PC-9 (cell line): ENCODE data around the gene RBMS3. TPM values are rescaled to one million over a fixed set of nuclear protein-coding genes. Genes with fewer than 3 reads are reported as not detected.

Source experiments
- BruUV-seq: library from RNA; stranded (reverse); fragments of 400-500 nt; replicated peaks from 2 replicates; lab custom pipeline; 2021; lab: Mats Ljungman, UMichigan
- CTCF ChIA-PET: fragments of 300-600 bp; sonication (Branson Sonifier 250); formaldehyde crosslinking; loops from one replicate; lab custom pipeline; 2022; ENCODE audit warnings: antibody characterized with exemption; lab: Charles Lee
- POLR2A ChIA-PET: fragments of 300-600 bp; sonication (Branson Sonifier 250); formaldehyde crosslinking; loops from one replicate; lab custom pipeline; 2022; ENCODE audit warnings: antibody characterized with exemption; ENCODE audit not compliant: unreplicated experiment; lab: Charles Lee
- DNase-seq, 2 experiments: peaks; one replicate each; pipeline versions ENCODE4 v3.0.0 to v3.0.0-alpha.2; 2015 to 2022; ENCODE audit warnings: mixed read lengths in 1 of 2
- H2AFZ ChIP-seq: fragments of 200-600 bp; sonication (generic); 2 replicates; pipeline ENCODE4 v1.8.1; 2017; ENCODE audit warnings: antibody characterized with exemption
- H3F3A ChIP-seq: fragments of 200-600 bp; sonication (generic); 2 replicates; pipeline ENCODE4 v1.8.1; 2017; ENCODE audit warnings: antibody characterized with exemption, mild to moderate bottlenecking, low read depth; ENCODE audit not compliant: insufficient read depth
- H3K27ac ChIP-seq: fragments of 200-600 bp; sonication (generic); 2 replicates; pipeline ENCODE4 v1.6.1; 2016; ENCODE audit warnings: mixed run types
- H3K27me3 ChIP-seq: fragments of 200-600 bp; sonication (generic); 2 replicates; pipeline ENCODE4 v1.6.1; 2016; ENCODE audit warnings: low read depth, mixed run types; ENCODE audit not compliant: insufficient read depth
- H3K36me3 ChIP-seq: fragments of 200-600 bp; sonication (generic); 2 replicates; pipeline ENCODE4 v1.6.1; 2016; ENCODE audit warnings: low read depth, mixed run types
- H3K4me1 ChIP-seq: fragments of 200-600 bp; sonication (generic); replicated peaks from 2 replicates; pipeline ENCODE4 v1.6.1; 2016; ENCODE audit warnings: mixed run types; ENCODE audit not compliant: insufficient read depth
- H3K4me2 ChIP-seq: fragments of 200-600 bp; sonication (generic); 2 replicates; pipeline ENCODE4 v1.6.1; 2017; ENCODE audit warnings: mixed run types
- H3K4me3 ChIP-seq: fragments of 200-600 bp; sonication (generic); 2 replicates; pipeline ENCODE4 v1.6.1; 2016; ENCODE audit warnings: mixed run types
- H3K79me2 ChIP-seq: fragments of 200-600 bp; sonication (generic); 2 replicates; pipeline ENCODE4 v1.6.1; 2017; ENCODE audit warnings: low read depth, mixed run types
- H3K9me2 ChIP-seq: fragments of 200-600 bp; sonication (generic); 2 replicates; pipeline ENCODE4 v1.8.1; 2017; ENCODE audit warnings: mild to moderate bottlenecking; ENCODE audit not compliant: insufficient read depth
- H3K9me3 ChIP-seq: fragments of 200-600 bp; sonication (generic); 2 replicates; pipeline ENCODE4 v1.8.1; 2016; ENCODE audit warnings: low read depth; ENCODE audit not compliant: insufficient read depth
- H4K20me1 ChIP-seq: fragments of 200-600 bp; sonication (generic); 2 replicates; pipeline ENCODE4 v1.8.1; 2017; ENCODE audit not compliant: insufficient read depth
- CTCF ChIP-seq: fragments of 200-600 bp; sonication (generic); conservative IDR thresholded peaks from 2 replicates; pipeline ENCODE4 v1.6.1; 2017; ENCODE audit warnings: mixed run types, antibody characterized with exemption, mild to moderate bottlenecking, moderate library complexity
- EZH2 ChIP-seq: fragments of 200-600 bp; sonication (generic); IDR thresholded peaks from 2 replicates; pipeline ENCODE4 v1.8.0; 2017; ENCODE audit warnings: antibody characterized with exemption, low read depth
- intact Hi-C: fragments of 100-400 bp; cut with micrococcal nuclease; formaldehyde crosslinking; loops from one replicate; pipeline ENCODE4 v1.10.0; 2022; ENCODE audit not compliant: unreplicated experiment
- total RNA-seq: library from RNA; stranded (reverse); gene quantifications from 2 replicates; pipeline ENCODE4 v1.2.3, GENCODE V29; 2021

Gene RBMS3
- total RNA-seq, 1 experiment from 2014 or later: 3.5 TPM

GRCh38 chr3:29312960-29313452 is 32.1 kb downstream of the RBMS3 start:
- TF ChIP-seq CTCF (no peak), EZH2 (no peak)
- CTCF ChIA-PET: no interaction called here
- H4K20me1 ChIP-seq: no peaks in the 10 kb centered on the region
- H3F3A ChIP-seq: no peaks in the 10 kb centered on the region
- H3K4me1 ChIP-seq: no peaks in the 10 kb centered on the region
- BruUV-seq: no TSS peak
- H3K4me3 ChIP-seq: no peak overlapping the region
- no peaks in the 10 kb centered on the region for H3K27me3 ChIP-seq
- H2AFZ ChIP-seq: no peak overlapping the region
- no peak overlapping the region for H3K4me2 ChIP-seq
- no peaks in the 10 kb centered on the region for H3K9me2 ChIP-seq
- POLR2A ChIA-PET: no interaction called here
- no peaks in the 10 kb centered on the region for H3K79me2 ChIP-seq
- H3K9me3 ChIP-seq: no peaks in the 10 kb centered on the region
- no peaks in the 10 kb centered on the region for H3K36me3 ChIP-seq
- H3K27ac ChIP-seq: no peak overlapping the region
- intact Hi-C loops: no loop called here
- no peak for DNase-seq

- H3K4me3 ChIP-seq: no peak overlapping the region
- no peak for DNase-seq
- no peaks in the 10 kb centered on the region for H3F3A ChIP-seq
- H3K27me3 ChIP-seq: no peaks in the 10 kb centered on the region
- no peaks in the 10 kb centered on the region for H3K4me1 ChIP-seq
- no peak overlapping the region for H2AFZ ChIP-seq
- no peaks in the 10 kb centered on the region for H4K20me1 ChIP-seq
- H3K27ac ChIP-seq: no peak overlapping the region
- no peak overlapping the region for H3K4me2 ChIP-seq
- POLR2A ChIA-PET: no interaction called here
- TF ChIP-seq EZH2 (no peak), CTCF (no peak)
- H3K79me2 ChIP-seq: no peaks in the 10 kb centered on the region
- H3K36me3 ChIP-seq: no peaks in the 10 kb centered on the region
- no peaks in the 10 kb centered on the region for H3K9me3 ChIP-seq
- BruUV-seq: no TSS peak
- no peaks in the 10 kb centered on the region for H3K9me2 ChIP-seq
- intact Hi-C loops: no loop called here
- CTCF ChIA-PET: no interaction called here
Measured at GRCh38 chr3:29313981-29314726, 33.3 kb downstream of the RBMS3 start.

GRCh38 chr3:29314727-29315088 is 33.8 kb downstream of the RBMS3 start:
- H4K20me1 ChIP-seq: no peaks in the 10 kb centered on the region
- no peaks in the 10 kb centered on the region for H3K9me3 ChIP-seq
- no peak overlapping the region for H2AFZ ChIP-seq
- H3K4me2 ChIP-seq: no peak overlapping the region
- no peaks in the 10 kb centered on the region for H3K27me3 ChIP-seq
- H3K79me2 ChIP-seq: no peaks in the 10 kb centered on the region
- intact Hi-C loops: no loop called here
- no TSS peak for BruUV-seq
- no peaks in the 10 kb centered on the region for H3K36me3 ChIP-seq
- no peaks in the 10 kb centered on the region for H3F3A ChIP-seq
- CTCF ChIA-PET: no interaction called here
- no peaks in the 10 kb centered on the region for H3K4me1 ChIP-seq
- H3K4me3 ChIP-seq: no peak overlapping the region
- no peak for DNase-seq
- TF ChIP-seq CTCF (no peak), EZH2 (no peak)
- H3K9me2 ChIP-seq: no peaks in the 10 kb centered on the region
- POLR2A ChIA-PET: no interaction called here
- no peak overlapping the region for H3K27ac ChIP-seq
